ENCODE results near the gene AKR1E2. TPM values are rescaled to one million over a fixed set of nuclear protein-coding genes. Genes with fewer than 3 reads are reported as not detected.
A peak's percentile ranks its signal among the peaks of the same experiment; 100 is the strongest.

The AKR1E2 gene
- polyA plus RNA-seq, 3 donors: 0.45 to 0.74 (median 0.67) TPM

- H3K4me3 Mint-ChIP-seq: peak overlapping the region in 1 of 2 donors; percentile 26
- Histone ChIP-seq H3K9me3 (replicated peaks in 1 of 2; ENCODE audit: control insufficient read depth in 1 of 2, insufficient read depth in 1 of 2, low read length in 2 of 2) (no peaks in the 10 kb centered on the region), H3K79me2 (ENCODE audit: insufficient read depth, low read length) (no peaks in the 10 kb centered on the region), H2AFZ (ENCODE audit: insufficient read depth, low read depth, low read length, poor library complexity, severe bottlenecking) (no peak overlapping the region), H3K27ac (ENCODE audit: low read depth in 1 of 2, low read length in 2 of 2) (no peak overlapping the region), H3K4me1 (ENCODE audit: control insufficient read depth in 1 of 2, insufficient read depth in 2 of 2, low read length in 2 of 2) (peaks cover 22 to 25% of the 10 kb centered on the region in 2 donors), H3K36me3 (replicated peaks in 1 of 2; ENCODE audit: control insufficient read depth in 1 of 2, insufficient read depth in 2 of 2, low read length in 2 of 2) (no peaks in the 10 kb centered on the region), H3K9ac (ENCODE audit: insufficient read depth, low read length, poor library complexity, severe bottlenecking) (no peak overlapping the region), H4K20me1 (ENCODE audit: insufficient read depth, low read length) (no peaks in the 10 kb centered on the region), H3K27me3 (ENCODE audit: control insufficient read depth in 2 of 2, insufficient read depth in 2 of 2, low read length in 2 of 2) (no peaks in the 10 kb centered on the region), H3K4me2 (replicated peaks; ENCODE audit: extremely low read depth, low read length, poor library complexity, severe bottlenecking) (no peak overlapping the region), H3K4me3 (replicated peaks in 1 of 3; ENCODE audit: low read depth in 2 of 3, low read length in 3 of 3) (no peak overlapping the region)
- peaks cover 0 to 4% (median 0%) of the 10 kb centered on the region in 3 donors for H3K27me3 Mint-ChIP-seq (ENCODE audit: low read depth in 3 of 3)
- H3K9me3 Mint-ChIP-seq: peaks cover 0 to 2% (median 0%) of the 10 kb centered on the region in 7 donors
- TF ChIP-seq, protein P1, sequence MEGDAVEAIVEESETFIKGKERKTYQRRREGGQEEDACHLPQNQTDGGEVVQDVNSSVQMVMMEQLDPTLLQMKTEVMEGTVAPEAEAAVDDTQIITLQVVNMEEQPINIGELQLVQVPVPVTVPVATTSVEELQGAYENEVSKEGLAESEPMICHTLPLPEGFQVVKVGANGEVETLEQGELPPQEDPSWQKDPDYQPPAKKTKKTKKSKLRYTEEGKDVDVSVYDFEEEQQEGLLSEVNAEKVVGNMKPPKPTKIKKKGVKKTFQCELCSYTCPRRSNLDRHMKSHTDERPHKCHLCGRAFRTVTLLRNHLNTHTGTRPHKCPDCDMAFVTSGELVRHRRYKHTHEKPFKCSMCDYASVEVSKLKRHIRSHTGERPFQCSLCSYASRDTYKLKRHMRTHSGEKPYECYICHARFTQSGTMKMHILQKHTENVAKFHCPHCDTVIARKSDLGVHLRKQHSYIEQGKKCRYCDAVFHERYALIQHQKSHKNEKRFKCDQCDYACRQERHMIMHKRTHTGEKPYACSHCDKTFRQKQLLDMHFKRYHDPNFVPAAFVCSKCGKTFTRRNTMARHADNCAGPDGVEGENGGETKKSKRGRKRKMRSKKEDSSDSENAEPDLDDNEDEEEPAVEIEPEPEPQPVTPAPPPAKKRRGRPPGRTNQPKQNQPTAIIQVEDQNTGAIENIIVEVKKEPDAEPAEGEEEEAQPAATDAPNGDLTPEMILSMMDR (IDR thresholded peaks at IDR 0.05): no peak
- H3K4me1 Mint-ChIP-seq: peaks cover 24% of the 10 kb centered on the region
- H3K36me3 Mint-ChIP-seq: no peaks in the 10 kb centered on the region
- intact Hi-C loops (cut with micrococcal nuclease): loop anchor here in 1 of 2 donors (10.0 kb wide), 1 partner anchor 616 kb away; no protein-coding TSS in a partner anchor
- WGBS (ENCODE audit: insufficient coverage): no CpG with 5 or more reads among the region's 2 CpGs
- DNase-seq: no peak
- peak overlapping the region in 1 of 7 donors; percentile 12 for H3K27ac Mint-ChIP-seq
These were observed 6.9 kb upstream of the AKR1E2 start for GRCh38 chr10:4819067-4819466.

GRCh38 chr10:4819707-4820106, 6.3 kb upstream of the AKR1E2 start:
- no peaks in the 10 kb centered on the region for H3K9me3 ChIP-seq (replicated peaks in 1 of 2; ENCODE audit: control insufficient read depth in 1 of 2, insufficient read depth in 1 of 2, low read length in 2 of 2)
- H3K4me1 ChIP-seq (ENCODE audit: control insufficient read depth in 1 of 2, insufficient read depth in 2 of 2, low read length in 2 of 2): peaks cover 19% of the 10 kb centered on the region in 2 donors
- 40% methylated on average over 3 of the region's 7 CpGs for WGBS (ENCODE audit: insufficient coverage)
- no peaks in the 10 kb centered on the region for H3K36me3 ChIP-seq (replicated peaks in 1 of 2; ENCODE audit: control insufficient read depth in 1 of 2, insufficient read depth in 2 of 2, low read length in 2 of 2)
- no peaks in the 10 kb centered on the region for H3K79me2 ChIP-seq (ENCODE audit: insufficient read depth, low read length)
- Mint-ChIP-seq H3K27me3 (ENCODE audit: low read depth in 3 of 3) (peaks cover 0 to 4% (median 0%) of the 10 kb centered on the region in 3 donors), H3K9me3 (peaks cover 0 to 2% (median 0%) of the 10 kb centered on the region in 7 donors), H3K36me3 (no peaks in the 10 kb centered on the region), H3K4me3 (no peak overlapping the region), H3K27ac (peak overlapping the region in 1 of 7 donors; percentile 12), H3K4me1 (peaks cover 23% of the 10 kb centered on the region)
- no peak overlapping the region for H3K9ac ChIP-seq (ENCODE audit: insufficient read depth, low read length, poor library complexity, severe bottlenecking)
- no peaks in the 10 kb centered on the region for H4K20me1 ChIP-seq (ENCODE audit: insufficient read depth, low read length)
- no peak overlapping the region for H3K4me2 ChIP-seq (replicated peaks; ENCODE audit: extremely low read depth, low read length, poor library complexity, severe bottlenecking)
- no peak for DNase-seq
- H3K27ac ChIP-seq (ENCODE audit: low read depth in 1 of 2, low read length in 2 of 2): no peak overlapping the region
- TF ChIP-seq, protein P1 (IDR thresholded peaks at IDR 0.05): no peak
- H3K4me3 ChIP-seq (replicated peaks in 1 of 3; ENCODE audit: low read depth in 2 of 3, low read length in 3 of 3): no peak overlapping the region
- no peaks in the 10 kb centered on the region for H3K27me3 ChIP-seq (ENCODE audit: control insufficient read depth in 2 of 2, insufficient read depth in 2 of 2, low read length in 2 of 2)
- intact Hi-C loops (cut with micrococcal nuclease): loop anchor here in 1 of 2 donors (2.0 to 10.0 kb wide), 3 partner anchors 29 to 615 kb away; no protein-coding TSS in a partner anchor
- H2AFZ ChIP-seq (ENCODE audit: insufficient read depth, low read depth, low read length, poor library complexity, severe bottlenecking): no peak overlapping the region

Data from CD14-positive monocyte (primary cell).